Sigmoid colon (tissue), 7 donors: ENCODE data around the gene BCAS3. TPM values are rescaled to one million over a fixed set of nuclear protein-coding genes. Genes with fewer than 3 reads are reported as not detected.

Source experiments
- DNase-seq: peaks from one replicate; pipeline ENCODE4 v3.0.0-alpha.2; 2019
- H3K27ac ChIP-seq, 4 donors: fragments of 200-600 bp; sonication (generic); one replicate each; pipeline ENCODE4 v1.5.1; 2016 to 2019; ENCODE audit warnings: mild to moderate bottlenecking in 1 of 4
- H3K27me3 ChIP-seq, 3 donors: fragments of 200-600 bp; sonication (generic); one replicate each; pipeline ENCODE4 v1.5.1; 2019; ENCODE audit warnings: mild to moderate bottlenecking in 1 of 3
- H3K36me3 ChIP-seq, 4 donors: fragments of 200-600 bp; sonication (generic); one replicate each; pipeline ENCODE4 v1.5.1; 2016 to 2019
- H3K4me1 ChIP-seq, 4 donors: fragments of 200-600 bp; sonication (generic); one replicate each; pipeline ENCODE4 v1.5.1; 2017 to 2019
- H3K4me3 ChIP-seq, 4 donors: fragments of 200-600 bp; sonication (generic); one replicate each; pipeline ENCODE4 v1.5.1; 2017 to 2019; ENCODE audit warnings: mild to moderate bottlenecking in 2 of 4, moderate library complexity in 1 of 4
- H3K9me3 ChIP-seq, 4 donors: fragments of 200-600 bp in 3 of 4; sonication (generic) in 3 of 4; one replicate each; pipeline versions ENCODE4 v1.5.1 to v1.6.1; 2013 to 2019
- CTCF ChIP-seq, 4 experiments: fragments of 450-650 bp in 3 of 4; fragments of 200-600 bp in 1 of 4; IDR thresholded peaks; one replicate each; pipeline ENCODE4 v1.5.1; 2016 to 2019; ENCODE audit warnings: antibody characterized with exemption in 4 of 4, mild to moderate bottlenecking in 3 of 4, moderate library complexity in 2 of 4
- EP300 ChIP-seq, 4 donors: sonication (generic); formaldehyde crosslinking; IDR thresholded peaks; one replicate each; pipeline ENCODE4 v1.6.1; 2017; ENCODE audit warnings: antibody characterized with exemption in 4 of 4
- POLR2A ChIP-seq, 2 donors: fragments of 450-650 bp; IDR thresholded peaks; one replicate each; pipeline ENCODE4 v1.6.1; 2016; ENCODE audit warnings: antibody characterized with exemption in 2 of 2, mild to moderate bottlenecking in 2 of 2, moderate library complexity in 2 of 2
- POLR2AphosphoS5 ChIP-seq, 4 donors: sonication (generic); formaldehyde crosslinking; IDR thresholded peaks; one replicate each; pipeline ENCODE4 v1.6.1; 2017; ENCODE audit warnings: antibody characterized with exemption in 4 of 4
- WGBS, 2 donors: extraction: QIAGEN DNeasy Blood & Tissue Kit; methylation state at CpG; one replicate each; pipeline ENCODE4 v1.1.7; 2013; 5-methylcytosine and 5-hydroxymethylcytosine counted together
- intact Hi-C: fragments of 100-400 bp; cut with DNase I; formaldehyde crosslinking; loops from one replicate; pipeline ENCODE4 v1.15.1; 2023
- polyA plus RNA-seq, 3 donors: library from polyadenylated mRNA; stranded (reverse); fragments of 200-250 nt; gene quantifications; one replicate each; pipeline ENCODE4 v1.2.3, GENCODE V29; 2013
- total RNA-seq, 4 donors: library from RNA; depleted of rRNA; stranded (reverse); fragments of >200 nt; gene quantifications; one replicate each; pipeline ENCODE4 v1.1.0, GENCODE V29; 2016
- donor health status: healthy with polysubstance abuse.
- donor health status: Bipolar disorder and iron deficiency.
- donor health status: healthy.

The BCAS3 gene
- total and polyA plus RNA-seq, 7 donors: 6.3 to 38.5 (median 28.5) TPM

GRCh38 chr17:61406971-61407911 is 729.6 kb downstream of the BCAS3 start:
- H3K27me3 ChIP-seq: peaks cover 66 to 97% (median 90%) of the 10 kb centered on the region in 3 donors
- no peak for TF ChIP-seq CTCF (IDR thresholded peaks at IDR 0.05)
- no peak for TF ChIP-seq POLR2AphosphoS5 (IDR thresholded peaks at IDR 0.05)
- no peak for TF ChIP-seq EP300 (IDR thresholded peaks at IDR 0.05)
- no peak for TF ChIP-seq POLR2A (IDR thresholded peaks at IDR 0.05)
- H3K9me3 ChIP-seq: no peaks in the 10 kb centered on the region
- DNase-seq: peak; percentile 54
- H3K4me1 ChIP-seq: peaks cover 0 to 68% (median 65%) of the 10 kb centered on the region in 4 donors
- WGBS, 2 donors: 51 to 64% methylated on average over 8 of the region's 8 CpGs
- intact Hi-C loops: no loop called here
- H3K4me3 ChIP-seq: no peak overlapping the region
- peak overlapping the region in 1 of 4 donors; percentile 91 for H3K27ac ChIP-seq
- no peaks in the 10 kb centered on the region for H3K36me3 ChIP-seq

- peak; percentile 61 for DNase-seq
- TF ChIP-seq POLR2A (IDR thresholded peaks at IDR 0.05): no peak
- 22 to 29% methylated on average over 41 of the region's 41 CpGs for WGBS, 2 donors
- H3K9me3 ChIP-seq: no peaks in the 10 kb centered on the region
- peak overlapping the region in 1 of 4 donors; percentile 55 for H3K4me3 ChIP-seq
- peaks cover 63 to 96% (median 83%) of the 10 kb centered on the region in 3 donors for H3K27me3 ChIP-seq
- peak overlapping the region in 1 of 4 donors; percentile 91 for H3K27ac ChIP-seq
- peaks cover 0 to 71% (median 68%) of the 10 kb centered on the region in 4 donors for H3K4me1 ChIP-seq
- H3K36me3 ChIP-seq: no peaks in the 10 kb centered on the region
- intact Hi-C loops: no loop called here
Observed at GRCh38 chr17:61408151-61409041, 730.7 kb downstream of the BCAS3 start.

GRCh38 chr17:61409301-61410112 is 731.9 kb downstream of the BCAS3 start:
- no peak for TF ChIP-seq POLR2A (IDR thresholded peaks at IDR 0.05)
- peak in 1 of 4 experiments; percentile 40 for TF ChIP-seq CTCF (IDR thresholded peaks at IDR 0.05)
- WGBS, 2 donors: 1% methylated on average over 73 of the region's 73 CpGs
- Histone ChIP-seq H3K4me3 (peak overlapping the region; percentile 21 to 56 (median 52)), H3K9me3 (no peaks in the 10 kb centered on the region), H3K36me3 (no peaks in the 10 kb centered on the region), H3K27me3 (peaks cover 52 to 88% (median 72%) of the 10 kb centered on the region in 3 donors), H3K27ac (peak overlapping the region in 3 of 4 donors; percentile 55 to 91 (median 71)), H3K4me1 (peaks cover 0 to 60% (median 57%) of the 10 kb centered on the region in 4 donors)
- intact Hi-C loops: loop anchor here (5.0 to 10.0 kb wide), 4 partner anchors 143 to 687 kb away; partner anchors contain the start of gene BRIP1
- peak; percentile 68 for DNase-seq

- peak in 3 of 4 experiments; percentile 35 to 75 (median 36) for TF ChIP-seq CTCF (IDR thresholded peaks at IDR 0.05)
- no peak for TF ChIP-seq POLR2AphosphoS5 (IDR thresholded peaks at IDR 0.05)
- 8 to 10% methylated on average over 48 of the region's 48 CpGs for WGBS, 2 donors
- Histone ChIP-seq H3K27me3 (peaks cover 43 to 79% (median 64%) of the 10 kb centered on the region in 3 donors), H3K9me3 (no peaks in the 10 kb centered on the region), H3K36me3 (no peaks in the 10 kb centered on the region), H3K4me1 (peaks cover 0 to 51% (median 49%) of the 10 kb centered on the region in 4 donors), H3K27ac (peak overlapping the region in 3 of 4 donors; percentile 55 to 91 (median 71)), H3K4me3 (peak overlapping the region in 3 of 4 donors; percentile 48 to 60 (median 58))
- intact Hi-C loops: loop anchor here (5.0 to 10.0 kb wide), 4 partner anchors 142 to 688 kb away; partner anchors contain the start of gene BRIP1
- peak; percentile 78 for DNase-seq
Observed at GRCh38 chr17:61410141-61411010, 732.7 kb downstream of the BCAS3 start.
